Ascending aorta (tissue), 2 donors: Measurements from ENCODE around the gene MYLIP. TPM values are rescaled to one million over a fixed set of nuclear protein-coding genes. Genes with fewer than 3 reads are reported as not detected.

Source experiments
- DNase-seq, 2 donors: peaks; one replicate each; pipeline ENCODE4 v3.0.0-alpha.2; 2019; ENCODE audit warnings: low spot score in 2 of 2
- H3K27ac ChIP-seq, 2 donors: fragments of 200-600 bp; sonication (generic); one replicate each; pipeline ENCODE4 v1.5.1; 2016 to 2017; ENCODE audit warnings: mild to moderate bottlenecking in 1 of 2
- H3K27me3 ChIP-seq: fragments of 200-600 bp; sonication (generic); one replicate; pipeline ENCODE4 v1.5.1; 2017
- H3K36me3 ChIP-seq, 2 donors: fragments of 200-600 bp; sonication (generic); one replicate each; pipeline ENCODE4 v1.5.1; 2016
- H3K4me1 ChIP-seq, 2 donors: fragments of 200-600 bp; sonication (generic); one replicate each; pipeline ENCODE4 v1.5.1; 2016 to 2017; ENCODE audit warnings: mild to moderate bottlenecking in 1 of 2
- H3K4me3 ChIP-seq, 2 donors: fragments of 200-600 bp; sonication (generic); one replicate each; pipeline ENCODE4 v1.5.1; 2016 to 2017; ENCODE audit warnings: mild to moderate bottlenecking in 1 of 2
- H3K9me3 ChIP-seq, 2 donors: fragments of 200-600 bp; sonication (generic); one replicate each; pipeline ENCODE4 v1.5.1; 2016
- intact Hi-C: fragments of 100-400 bp; cut with DNase I; formaldehyde crosslinking; loops from one replicate; pipeline ENCODE4 v1.15.1; 2023
- total RNA-seq: library from RNA; depleted of rRNA; stranded (reverse); fragments of >200 nt; gene quantifications from one replicate; pipeline ENCODE4 v1.1.0, GENCODE V29; 2016
- TF ChIP-seq, protein P1 (sequence below), 3 experiments: fragments of 200-600 bp in 2 of 3; fragments of 450-650 bp in 1 of 3; sonication (generic) in 2 of 3; IDR thresholded peaks; one replicate each; pipeline ENCODE4 v1.5.1; 2016 to 2019; ENCODE audit warnings: antibody characterized with exemption in 3 of 3, mild to moderate bottlenecking in 1 of 3, moderate library complexity in 1 of 3

Gene MYLIP
- total RNA-seq, 1 donor from 2014 or later: 36.1 TPM

DNA sequence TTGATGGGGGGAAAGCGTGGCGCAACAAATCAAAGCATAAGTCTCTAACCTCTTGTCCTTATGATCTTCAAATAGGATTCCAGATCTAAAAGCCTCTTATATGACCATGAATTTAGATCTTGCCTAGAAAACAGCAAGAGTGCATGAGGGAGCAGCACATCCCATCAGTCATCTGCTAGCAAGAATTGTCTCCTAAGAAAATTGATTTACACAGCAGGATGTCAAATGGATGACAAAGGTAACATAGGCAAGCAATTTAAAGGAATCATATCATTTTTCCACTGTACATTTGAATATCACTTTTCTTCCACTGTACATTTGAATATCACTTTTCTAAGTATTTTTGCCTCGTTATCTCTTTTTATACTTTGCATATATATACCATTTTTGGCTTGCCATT is 7.5 kb upstream of the MYLIP start:
- Histone ChIP-seq H3K36me3 (no peaks in the 10 kb centered on the region), H3K27me3 (no peaks in the 10 kb centered on the region), H3K27ac (no peak overlapping the region), H3K4me3 (no peak overlapping the region), H3K4me1 (no peaks in the 10 kb centered on the region), H3K9me3 (no peaks in the 10 kb centered on the region)
- TF ChIP-seq, protein P1, sequence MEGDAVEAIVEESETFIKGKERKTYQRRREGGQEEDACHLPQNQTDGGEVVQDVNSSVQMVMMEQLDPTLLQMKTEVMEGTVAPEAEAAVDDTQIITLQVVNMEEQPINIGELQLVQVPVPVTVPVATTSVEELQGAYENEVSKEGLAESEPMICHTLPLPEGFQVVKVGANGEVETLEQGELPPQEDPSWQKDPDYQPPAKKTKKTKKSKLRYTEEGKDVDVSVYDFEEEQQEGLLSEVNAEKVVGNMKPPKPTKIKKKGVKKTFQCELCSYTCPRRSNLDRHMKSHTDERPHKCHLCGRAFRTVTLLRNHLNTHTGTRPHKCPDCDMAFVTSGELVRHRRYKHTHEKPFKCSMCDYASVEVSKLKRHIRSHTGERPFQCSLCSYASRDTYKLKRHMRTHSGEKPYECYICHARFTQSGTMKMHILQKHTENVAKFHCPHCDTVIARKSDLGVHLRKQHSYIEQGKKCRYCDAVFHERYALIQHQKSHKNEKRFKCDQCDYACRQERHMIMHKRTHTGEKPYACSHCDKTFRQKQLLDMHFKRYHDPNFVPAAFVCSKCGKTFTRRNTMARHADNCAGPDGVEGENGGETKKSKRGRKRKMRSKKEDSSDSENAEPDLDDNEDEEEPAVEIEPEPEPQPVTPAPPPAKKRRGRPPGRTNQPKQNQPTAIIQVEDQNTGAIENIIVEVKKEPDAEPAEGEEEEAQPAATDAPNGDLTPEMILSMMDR (IDR thresholded peaks at IDR 0.05): no peak
- intact Hi-C loops: no loop called here
- no peak for DNase-seq

DNA sequence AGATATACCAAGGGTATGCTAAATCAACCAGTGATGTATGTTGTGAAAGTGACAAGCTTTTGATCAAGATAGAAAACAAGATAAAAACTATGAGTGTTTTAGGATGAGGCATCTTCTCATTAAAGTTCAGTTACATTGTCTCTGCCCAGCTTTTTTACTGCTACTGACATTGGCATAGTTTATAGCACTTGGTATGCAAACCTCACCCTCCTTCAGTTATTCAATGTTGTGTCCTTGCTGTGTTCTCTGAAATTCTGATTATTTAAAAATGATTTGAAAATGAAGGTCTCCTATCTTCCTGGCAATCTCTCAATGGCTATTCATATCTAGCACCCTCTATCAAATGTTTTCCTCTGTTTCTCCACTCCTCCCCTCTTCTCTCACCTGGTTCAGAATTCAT is 6.7 kb upstream of the MYLIP start:
- intact Hi-C loops: no loop called here
- H3K9me3 ChIP-seq: no peaks in the 10 kb centered on the region
- DNase-seq: no peak

DNA sequence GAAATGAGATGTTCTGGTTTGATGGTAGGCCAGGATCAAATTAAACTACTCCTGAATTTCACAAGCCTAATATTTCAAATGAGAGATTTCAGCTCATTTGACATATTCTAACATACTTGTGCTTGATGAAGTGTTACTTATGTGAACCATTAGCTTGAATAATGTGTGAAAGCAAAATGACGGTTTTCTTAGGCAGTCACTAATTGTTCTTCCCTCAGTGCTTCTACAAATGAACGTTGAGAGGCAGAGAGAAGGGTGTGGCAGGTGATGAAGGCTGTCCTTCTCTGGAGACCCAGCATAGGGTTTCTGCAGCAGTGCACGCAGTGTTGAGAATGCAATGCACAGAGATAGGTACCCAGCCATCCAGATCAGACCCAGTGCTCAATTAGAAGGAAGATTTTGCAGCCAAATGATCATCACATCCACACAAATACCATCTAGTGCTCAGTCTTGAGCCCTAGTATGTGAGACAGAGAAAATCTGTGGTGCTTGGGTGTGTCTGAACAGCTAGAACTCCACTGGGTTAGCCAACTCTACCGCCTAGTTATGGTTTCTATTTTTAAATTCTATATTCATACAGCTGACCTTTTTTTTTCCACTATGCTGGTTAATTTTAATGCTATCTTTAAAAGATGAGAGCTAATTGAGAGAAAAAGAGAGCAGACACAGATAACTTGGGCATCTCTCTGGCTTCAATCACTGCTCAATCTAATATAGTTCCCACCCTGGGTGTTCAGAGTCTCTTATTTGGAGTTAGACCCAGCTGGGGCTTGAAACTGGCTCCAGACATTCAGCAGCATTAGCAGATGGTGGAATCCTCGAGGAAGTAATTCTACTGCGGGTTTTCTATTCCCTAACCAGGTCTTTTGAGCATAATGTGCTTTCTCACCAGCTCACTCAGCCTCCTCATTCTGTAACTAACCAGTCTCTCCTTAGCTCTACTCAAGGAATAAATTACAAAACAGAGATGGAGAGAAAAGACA is 4.4 kb upstream of the MYLIP start:
- TF ChIP-seq, protein P1 (IDR thresholded peaks at IDR 0.05): no peak
- no peak for DNase-seq
- H3K27me3 ChIP-seq: no peaks in the 10 kb centered on the region
- no peak overlapping the region for H3K4me3 ChIP-seq
- H3K27ac ChIP-seq: no peak overlapping the region
- intact Hi-C loops: loop anchor here (5.0 kb wide), 1 partner anchor 193 kb away; no protein-coding TSS in a partner anchor
- H3K36me3 ChIP-seq: no peaks in the 10 kb centered on the region
- no peaks in the 10 kb centered on the region for H3K9me3 ChIP-seq
- no peaks in the 10 kb centered on the region for H3K4me1 ChIP-seq

More for the DNA sequence above, 6.7 kb upstream of the MYLIP start:
- TF ChIP-seq, protein P1 (IDR thresholded peaks at IDR 0.05): no peak
- no peaks in the 10 kb centered on the region for H3K4me1 ChIP-seq
- no peaks in the 10 kb centered on the region for H3K27me3 ChIP-seq
- no peak overlapping the region for H3K27ac ChIP-seq
- H3K4me3 ChIP-seq: no peak overlapping the region
- no peaks in the 10 kb centered on the region for H3K36me3 ChIP-seq

DNA sequence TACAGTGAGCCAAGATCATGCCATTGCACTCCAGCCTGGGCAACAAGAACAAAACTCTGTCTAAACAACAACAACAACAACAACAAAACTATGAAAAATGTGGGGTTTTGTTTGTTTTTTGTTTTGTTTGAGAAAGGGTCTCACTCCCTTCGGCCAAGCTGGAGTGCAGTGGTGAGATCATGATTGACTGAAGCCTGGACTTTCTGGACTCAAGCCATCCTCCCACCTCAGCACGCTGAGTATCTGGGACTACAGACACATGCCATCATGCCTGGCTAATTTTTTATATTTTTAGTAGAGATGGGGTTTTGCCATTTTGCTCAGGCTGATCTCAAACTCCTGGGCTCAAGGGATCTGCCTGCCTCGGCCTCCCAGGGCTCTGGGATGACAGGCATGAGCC is 2.8 kb upstream of the MYLIP start:
- H3K27me3 ChIP-seq: no peaks in the 10 kb centered on the region
- peaks cover 0 to 5% of the 10 kb centered on the region in 2 donors for H3K36me3 ChIP-seq
- H3K27ac ChIP-seq: no peak overlapping the region
- DNase-seq: no peak
- no peak overlapping the region for H3K4me3 ChIP-seq
- intact Hi-C loops: loop anchor here (5.0 kb wide), 1 partner anchor 191 kb away; no protein-coding TSS in a partner anchor
- TF ChIP-seq, protein P1 (IDR thresholded peaks at IDR 0.05): no peak
- H3K4me1 ChIP-seq: no peaks in the 10 kb centered on the region
- no peaks in the 10 kb centered on the region for H3K9me3 ChIP-seq

DNA sequence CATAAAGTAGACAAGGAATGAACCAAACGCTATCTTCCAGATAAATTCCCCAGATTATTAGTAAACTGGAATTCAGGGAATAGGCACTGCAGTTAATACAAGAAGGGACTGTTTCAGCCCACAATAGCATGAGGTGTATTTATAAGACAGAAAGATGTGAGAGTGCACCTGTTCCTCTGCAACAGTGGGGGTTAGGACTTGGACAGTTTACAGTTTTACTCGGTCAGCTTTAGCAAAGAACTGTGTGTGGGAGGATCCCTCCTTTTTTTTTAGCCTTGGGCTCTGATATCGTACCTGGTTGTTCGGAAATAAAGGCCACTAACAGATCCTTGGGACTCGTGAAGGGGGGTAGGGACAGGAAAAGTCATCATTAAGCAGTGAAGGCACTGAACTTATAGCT is 2.0 kb upstream of the MYLIP start:
- Histone ChIP-seq H3K36me3 (peaks cover 0 to 10% of the 10 kb centered on the region in 2 donors), H3K9me3 (no peaks in the 10 kb centered on the region), H3K4me3 (no peak overlapping the region), H3K27me3 (no peaks in the 10 kb centered on the region), H3K4me1 (peaks cover 0 to 8% of the 10 kb centered on the region in 2 donors), H3K27ac (no peak overlapping the region)
- TF ChIP-seq, protein P1 (IDR thresholded peaks at IDR 0.05): no peak
- intact Hi-C loops: loop anchor here (5.0 kb wide), 1 partner anchor 190 kb away; no protein-coding TSS in a partner anchor
- no peak for DNase-seq
